ENCODE measurements around the gene SPAG6. TPM values are rescaled to one million over a fixed set of nuclear protein-coding genes. Genes with fewer than 3 reads are reported as not detected.

Gene SPAG6
- total RNA-seq, 1 donor from 2014 or later: 0.46 TPM

- peaks cover under 1% of the 10 kb centered on the region for H3K27me3 Mint-ChIP-seq (ENCODE audit: unreplicated experiment)
- no peaks in the 10 kb centered on the region for H3K9me3 Mint-ChIP-seq (ENCODE audit: unreplicated experiment)
- H3K4me3 Mint-ChIP-seq (ENCODE audit: unreplicated experiment): no peak overlapping the region
- H3K4me1 Mint-ChIP-seq (ENCODE audit: unreplicated experiment): peaks cover 38% of the 10 kb centered on the region
- H3K36me3 Mint-ChIP-seq (ENCODE audit: low read depth, unreplicated experiment): no peaks in the 10 kb centered on the region
- H3K27ac Mint-ChIP-seq (ENCODE audit: unreplicated experiment): no peak overlapping the region
- no peak for DNase-seq (ENCODE audit: low spot score)
- TF ChIP-seq CTCF (IDR thresholded peaks at IDR 0.05; ENCODE audit: unreplicated experiment): no peak
Measured at GRCh38 chr10:22466763-22467334, 121.6 kb downstream of the SPAG6 start.

Other genes starting within 250 kb of the SPAG6 start
- gene EBLN1, start 127.5 kb upstream of the SPAG6 start, total RNA-seq (ENCODE audit: unreplicated experiment): not detected
- 42.3 TPM for gene COMMD3, start 29.1 kb upstream of the SPAG6 start, total RNA-seq (ENCODE audit: unreplicated experiment)
- gene BMI1, start 24.4 kb upstream of the SPAG6 start, total RNA-seq (ENCODE audit: unreplicated experiment): 23.6 TPM

Measured in endothelial cell (in vitro differentiated cells).